HG02798 (cell line): ENCODE measurements around the gene TBCA.
"Not testable (repeated sequence)": the region's sequence is repeated elsewhere in the genome, so short reads cannot be mapped to it uniquely, and the experiment has no call there.

Source experiments
- ATAC-seq: cut with Tn5 transposase; IDR thresholded peaks from one replicate; pipeline ENCODE4 v1.9.1; 2021; ENCODE audit warnings: mild to moderate bottlenecking; ENCODE audit not compliant: unreplicated experiment, poor library complexity

TBCA gene

GRCh38 chr5:77718934-77719610 is 57.1 kb downstream of the TBCA start:
- ATAC-seq: peak; percentile 77

- ATAC-seq: no peak
These were observed 66.0 kb downstream of the TBCA start for GRCh38 chr5:77709993-77710685.

DNA sequence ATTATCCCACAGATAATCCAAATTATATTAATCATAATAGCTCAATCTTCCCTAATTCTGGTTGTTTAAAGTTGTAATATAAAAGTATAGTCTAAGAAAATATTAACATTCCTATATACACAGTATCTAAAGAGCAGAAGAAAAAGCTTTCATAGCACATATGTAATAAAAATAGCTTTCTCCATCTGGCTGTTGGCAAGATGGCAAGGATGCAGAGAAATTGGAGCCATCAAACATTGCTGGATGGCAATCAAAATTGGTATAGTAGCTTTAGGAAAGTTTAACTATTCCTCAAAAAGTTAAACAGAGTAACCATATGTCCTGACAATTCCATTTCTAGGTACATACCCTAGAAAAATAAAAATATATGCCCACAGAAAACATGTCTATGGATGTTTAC is 66.8 kb downstream of the TBCA start:
- no peak for ATAC-seq

DNA sequence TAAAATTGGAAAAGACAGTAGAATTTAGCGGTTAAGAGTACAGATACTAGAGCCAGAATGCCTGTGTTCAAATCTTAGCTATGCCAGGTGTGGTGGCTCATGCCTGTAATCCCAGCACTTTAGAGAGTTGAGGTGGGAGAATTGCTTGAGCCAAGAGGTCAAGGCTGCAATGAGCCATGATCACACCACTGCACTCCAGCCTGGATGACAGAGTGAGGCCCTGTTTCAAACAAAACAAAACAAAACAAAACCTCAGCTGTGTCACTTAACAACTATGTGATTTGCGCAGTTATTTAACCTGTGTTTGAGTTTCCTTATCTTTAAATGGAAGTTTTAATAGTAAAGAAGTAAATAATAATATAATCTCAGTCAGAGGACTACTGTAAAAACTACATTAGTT is 68.3 kb downstream of the TBCA start:
- no peak for ATAC-seq

GRCh38 chr5:77699569-77699968 is 76.6 kb downstream of the TBCA start:
- not testable (repeated sequence) for ATAC-seq

- ATAC-seq: no peak
These were observed 77.2 kb downstream of the TBCA start for GRCh38 chr5:77698920-77699319.

DNA sequence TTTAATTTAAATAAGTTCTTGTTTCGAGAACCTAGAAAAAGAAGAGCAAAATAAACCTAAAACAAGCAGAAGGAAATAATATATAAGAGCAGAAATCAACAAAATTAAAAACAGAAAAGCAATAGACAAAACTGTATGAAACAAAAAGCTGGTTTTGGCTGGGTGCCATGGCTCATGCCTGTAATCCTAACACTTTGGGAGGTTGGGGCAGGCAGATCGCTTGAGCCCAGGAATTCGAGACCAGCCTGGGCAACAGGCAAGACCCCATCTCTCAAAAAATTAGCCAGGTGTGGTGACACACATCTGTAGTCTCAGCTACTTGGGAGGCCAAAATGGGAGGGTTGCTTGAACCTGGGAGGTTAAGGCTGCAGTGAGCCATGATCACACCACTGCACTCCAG is 78.4 kb downstream of the TBCA start:
- ATAC-seq: no peak

DNA sequence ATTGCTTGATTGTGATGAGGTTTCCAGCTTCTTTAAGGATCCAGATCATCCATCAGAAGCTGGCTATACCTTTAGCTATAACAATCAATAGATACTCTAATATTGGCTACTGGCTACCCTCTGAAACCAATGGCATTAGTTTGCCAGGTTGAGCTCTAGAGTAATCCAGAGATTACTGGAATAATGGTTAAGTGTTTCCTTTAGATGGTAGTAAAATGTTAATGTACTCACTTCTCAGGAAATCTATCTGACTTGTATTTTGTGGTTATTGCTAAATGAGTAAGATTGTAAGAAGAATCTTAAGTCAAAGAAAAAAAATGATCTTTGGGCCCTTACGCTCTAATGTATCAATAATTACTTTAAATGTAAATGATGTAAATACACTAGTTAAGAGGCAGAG is 80.0 kb downstream of the TBCA start:
- ATAC-seq: no peak

DNA sequence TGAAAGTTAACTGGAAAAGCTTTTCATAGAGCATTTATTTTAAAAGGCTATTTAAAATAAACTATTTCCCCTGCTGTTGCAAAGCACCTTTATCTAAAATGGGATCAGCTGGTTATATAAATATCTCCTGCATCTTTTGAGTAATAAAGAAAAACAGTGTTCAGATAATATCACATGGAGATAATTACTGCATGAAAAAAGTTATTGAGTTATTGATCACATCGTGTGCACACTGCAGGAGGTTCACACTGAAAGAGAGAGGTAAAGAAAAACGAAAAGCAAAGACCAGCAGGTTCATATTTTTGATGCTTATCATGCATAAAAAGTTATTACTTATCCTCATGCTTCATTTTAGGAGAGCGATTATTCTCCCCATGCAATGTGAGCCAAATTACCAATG is 82.2 kb downstream of the TBCA start:
- ATAC-seq: no peak

DNA sequence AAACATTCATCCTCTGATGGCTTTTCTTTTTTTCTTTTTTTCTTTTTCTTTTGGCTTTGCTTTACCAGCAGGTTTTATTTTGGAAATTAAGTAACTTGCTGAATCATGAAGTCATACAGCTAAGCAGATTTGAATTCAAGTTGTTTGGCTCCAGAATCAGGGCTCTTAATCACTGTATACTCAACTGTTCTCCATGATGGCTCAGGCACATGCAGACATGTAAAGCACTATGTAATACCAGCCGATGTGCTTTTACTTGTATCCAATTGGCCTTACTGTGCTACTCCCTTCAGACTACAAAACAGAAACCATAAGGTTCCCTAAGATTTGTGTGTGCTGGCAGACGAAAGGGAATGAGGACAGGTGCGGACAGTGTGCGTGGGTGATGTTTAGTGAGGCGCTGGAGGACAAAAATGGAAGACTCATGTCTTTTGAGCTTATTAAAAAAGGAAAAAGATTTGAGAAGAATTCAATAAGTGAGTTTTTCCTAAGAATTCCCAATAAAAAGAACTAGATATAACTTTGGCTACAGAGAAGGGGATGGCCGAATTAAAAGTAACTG is 92.9 kb downstream of the TBCA start:
- ATAC-seq: no peak

DNA sequence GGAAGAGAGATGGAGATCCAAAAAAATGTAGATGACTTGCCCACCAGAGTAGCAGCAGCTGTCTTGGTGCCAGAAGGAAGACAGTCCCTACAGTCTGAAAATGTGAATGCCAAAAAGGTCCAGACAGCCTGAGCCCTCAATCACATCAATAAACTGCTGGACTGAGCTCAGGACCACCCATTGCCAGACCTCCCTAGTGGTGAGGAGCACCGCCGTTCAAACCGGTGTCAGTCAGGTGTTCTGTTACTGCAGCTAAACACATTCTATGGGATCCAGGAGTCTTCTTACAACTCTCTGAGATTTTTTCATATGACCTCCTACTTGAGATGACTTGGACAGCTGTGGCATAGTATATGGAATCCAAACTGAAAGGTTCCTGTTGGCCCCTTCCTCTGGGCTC is 105.6 kb downstream of the TBCA start:
- ATAC-seq: no peak

DNA sequence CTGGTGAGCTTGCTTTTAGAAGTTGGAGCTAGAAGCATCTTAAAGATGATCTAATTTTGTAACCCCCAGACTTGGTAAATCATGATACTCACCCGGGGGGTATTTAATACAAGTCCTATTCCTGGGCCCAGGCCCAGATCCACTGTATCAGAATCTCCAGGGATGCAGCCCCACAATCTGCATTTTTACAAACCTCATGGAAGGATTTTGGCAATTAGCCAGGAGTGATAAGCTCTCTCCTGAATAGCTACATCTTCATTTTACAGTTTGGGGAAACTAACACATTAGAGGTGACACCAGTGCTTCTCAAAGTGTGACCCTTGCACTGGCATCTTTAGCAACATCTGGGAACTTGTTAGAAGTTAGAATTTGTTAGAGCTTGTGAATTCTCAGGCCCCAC is 106.5 kb downstream of the TBCA start:
- no peak for ATAC-seq

DNA sequence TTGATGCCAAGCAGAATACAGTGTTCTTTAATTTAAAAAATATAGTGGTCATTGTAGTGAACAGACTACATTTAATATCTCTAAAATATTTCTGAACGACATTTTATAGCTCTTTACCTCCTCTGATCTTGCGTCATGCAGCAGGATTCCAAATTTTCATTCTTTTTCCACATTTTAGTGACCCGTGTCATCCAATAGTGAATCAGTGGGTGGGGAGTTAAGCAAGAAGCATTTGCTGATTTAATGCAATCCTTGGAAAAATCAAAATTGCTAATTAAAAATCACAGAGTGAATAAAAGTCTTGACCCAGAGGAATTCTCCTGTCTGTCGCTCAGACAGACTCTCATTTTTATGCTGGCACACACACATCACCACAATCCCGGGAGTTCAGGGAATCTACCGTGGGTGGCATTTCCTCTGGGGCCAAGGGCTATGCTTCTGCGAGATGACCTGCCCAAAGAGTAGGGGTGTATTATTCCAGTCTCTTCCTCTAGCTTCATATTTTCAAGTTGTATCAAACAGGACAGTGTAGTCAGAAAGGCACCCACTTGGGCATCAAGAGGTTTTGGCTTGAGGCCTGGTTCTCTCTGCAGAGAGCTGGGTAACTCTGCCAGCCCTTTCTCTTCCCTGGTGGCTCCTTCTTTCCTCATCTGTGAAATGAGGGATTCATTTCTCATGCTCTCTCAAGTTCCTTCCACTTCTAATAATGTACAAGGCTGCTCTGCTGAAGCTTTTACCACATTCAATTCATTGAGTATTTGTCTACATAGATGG is 112.9 kb downstream of the TBCA start:
- no peak for ATAC-seq

DNA sequence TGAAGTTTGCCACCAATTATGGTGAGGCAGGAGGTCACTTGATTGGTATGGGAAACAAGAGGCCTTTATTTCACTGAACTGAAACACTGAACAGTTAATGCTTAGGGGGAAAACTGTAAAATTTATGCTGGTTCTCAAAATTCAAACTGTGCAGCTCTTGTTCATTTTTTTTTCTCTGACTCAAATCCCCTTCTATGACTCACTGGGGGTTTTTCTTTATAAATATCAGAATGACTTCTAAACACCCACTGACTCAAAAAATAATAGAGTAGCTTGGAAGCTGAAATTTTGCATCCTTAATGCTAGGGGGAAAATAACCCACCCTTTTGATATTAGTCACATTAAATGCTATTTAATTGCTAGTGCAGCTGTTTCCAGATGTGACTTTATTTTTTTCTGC is 113.5 kb downstream of the TBCA start:
- ATAC-seq: no peak

DNA sequence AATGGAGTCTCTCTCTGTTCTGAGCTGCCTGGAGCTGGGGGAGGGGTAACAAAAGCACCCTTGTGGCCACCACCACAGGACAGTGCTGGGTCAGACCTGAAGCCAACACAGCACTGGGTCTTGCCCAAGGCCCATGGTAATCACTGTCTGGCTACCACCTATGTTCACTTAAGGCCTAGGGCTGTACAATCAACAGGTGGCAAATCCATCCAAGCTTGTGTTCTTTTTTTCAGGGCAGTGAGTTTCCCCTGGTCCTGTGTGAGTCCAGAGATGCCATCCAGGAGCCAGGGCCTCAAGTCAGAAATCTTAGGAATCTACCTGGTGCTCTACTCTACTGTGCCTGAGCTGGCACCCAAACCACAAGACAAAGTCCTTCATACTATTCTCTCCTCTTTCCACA is 117.5 kb downstream of the TBCA start:
- ATAC-seq: no peak

GRCh38 chr5:77651343-77651742 is 124.8 kb downstream of the TBCA start:
- ATAC-seq: no peak

GRCh38 chr5:77650686-77651085 is 125.5 kb downstream of the TBCA start:
- no peak for ATAC-seq

DNA sequence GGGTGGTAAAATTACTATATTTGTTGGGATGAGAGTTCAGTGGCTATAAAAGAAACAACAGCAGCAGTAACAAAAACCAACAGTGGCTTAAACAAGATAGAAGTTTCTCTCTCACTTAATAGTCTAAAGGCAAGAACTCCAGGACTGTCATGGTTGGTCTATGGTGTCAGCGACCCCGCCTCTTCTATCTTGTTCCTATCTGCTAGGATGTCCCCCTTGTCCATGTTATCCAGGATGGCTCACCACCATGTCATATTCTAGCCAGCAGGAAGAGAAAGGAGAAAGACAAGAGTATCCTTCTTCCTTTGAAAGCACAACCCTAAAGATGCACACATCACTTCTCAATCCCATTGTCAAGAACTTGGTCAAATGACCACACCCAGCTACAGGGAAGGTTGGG is 126.4 kb downstream of the TBCA start:
- no peak for ATAC-seq

- ATAC-seq: no peak
These were observed 130.0 kb downstream of the TBCA start for GRCh38 chr5:77645995-77646639.

DNA sequence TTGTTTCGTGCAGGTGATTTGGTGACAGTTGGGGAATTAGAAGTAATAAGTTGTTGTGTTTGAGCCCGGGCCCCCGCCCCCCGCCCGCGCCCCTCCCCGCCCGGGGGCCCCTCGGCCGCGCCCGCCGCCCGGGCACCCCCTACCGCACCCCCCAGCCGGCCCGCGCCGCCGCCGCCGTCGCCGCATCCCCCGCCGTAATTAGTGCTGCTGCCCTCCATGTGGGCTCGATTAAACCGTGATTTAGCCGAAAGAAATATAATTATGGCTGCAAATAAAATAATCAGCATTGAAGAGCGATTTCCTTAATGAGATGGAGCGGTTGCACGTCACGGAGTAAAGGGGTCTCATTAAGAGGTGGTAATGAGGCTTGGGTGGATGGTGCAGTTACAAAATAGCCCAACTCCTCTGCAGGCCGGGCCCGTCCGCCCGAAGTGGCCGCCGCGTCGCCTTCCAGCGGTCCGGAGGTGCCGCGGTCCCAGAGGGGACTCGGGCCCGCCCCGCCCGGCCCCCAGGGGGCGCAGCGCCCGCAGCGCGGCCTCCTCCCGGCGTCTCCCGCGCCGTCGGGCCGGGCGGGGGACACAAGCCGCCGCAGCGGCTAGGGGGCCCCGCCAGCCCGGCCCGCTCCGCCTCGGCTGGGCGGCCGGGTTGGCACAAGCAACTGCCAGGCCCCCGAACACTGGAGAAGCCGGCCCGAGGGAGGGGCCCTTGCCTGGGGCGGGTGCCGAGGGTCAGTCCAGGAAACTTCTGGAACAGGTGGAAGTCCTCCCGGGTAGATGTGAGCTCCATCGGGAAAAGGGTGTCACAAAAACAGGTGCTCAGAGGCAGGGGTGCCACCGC is 130.8 kb downstream of the TBCA start:
- ATAC-seq: peak; percentile 51
